Lower leg skin (tissue), 4 donors: ENCODE measurements around the gene LDHD. TPM values are rescaled to one million over a fixed set of nuclear protein-coding genes. Genes with fewer than 3 reads are reported as not detected.

Experiments used
- DNase-seq, 2 donors: peaks; one replicate each; pipeline ENCODE4 v3.0.0-alpha.2; 2019; ENCODE audit warnings: low spot score in 2 of 2
- H3K4me3 ChIP-seq: fragments of 200-600 bp; sonication (generic); 2 replicates; pipeline ENCODE4 v1.5.1; 2017; ENCODE audit warnings: mild to moderate bottlenecking, low read depth; ENCODE audit not compliant: poor library complexity, severe bottlenecking
- POLR2A ChIP-seq, 2 donors: fragments of 450-650 bp; IDR thresholded peaks; one replicate each; pipeline ENCODE4 v1.6.1; 2016 to 2017; ENCODE audit warnings: antibody characterized with exemption in 2 of 2, mild to moderate bottlenecking in 1 of 2, moderate library complexity in 1 of 2
- WGBS, 2 donors: methylation state at CpG; one replicate each; pipeline ENCODE4 v1.1.5; 2018; 5-methylcytosine and 5-hydroxymethylcytosine counted together
- intact Hi-C: fragments of 100-400 bp; cut with DNase I; formaldehyde crosslinking; loops from one replicate; pipeline ENCODE4 v1.15.0; 2023; ENCODE audit warnings: low total_unique reads
- total RNA-seq, 4 donors: library from RNA; depleted of rRNA; stranded (reverse); fragments of >200 nt; gene quantifications; one replicate each; pipeline ENCODE4 v1.1.0, GENCODE V29; 2016
- TF ChIP-seq, protein P1 (sequence below), 3 donors: fragments of 450-650 bp; IDR thresholded peaks; one replicate each; pipeline ENCODE4 v1.5.1; 2016; ENCODE audit warnings: antibody characterized with exemption in 3 of 3, mild to moderate bottlenecking in 3 of 3, moderate library complexity in 2 of 3

The LDHD gene
- total RNA-seq, 4 donors from 2014 or later, result 5.9 to 21.9 (median 8.9) TPM

- no peak for DNase-seq
- H3K4me3 ChIP-seq, result no peak overlapping the region
- intact Hi-C loops, result no loop called here
- WGBS, 2 donors, result 46 to 51% methylated on average over 8 of the region's 8 CpGs
- TF ChIP-seq, protein P1, sequence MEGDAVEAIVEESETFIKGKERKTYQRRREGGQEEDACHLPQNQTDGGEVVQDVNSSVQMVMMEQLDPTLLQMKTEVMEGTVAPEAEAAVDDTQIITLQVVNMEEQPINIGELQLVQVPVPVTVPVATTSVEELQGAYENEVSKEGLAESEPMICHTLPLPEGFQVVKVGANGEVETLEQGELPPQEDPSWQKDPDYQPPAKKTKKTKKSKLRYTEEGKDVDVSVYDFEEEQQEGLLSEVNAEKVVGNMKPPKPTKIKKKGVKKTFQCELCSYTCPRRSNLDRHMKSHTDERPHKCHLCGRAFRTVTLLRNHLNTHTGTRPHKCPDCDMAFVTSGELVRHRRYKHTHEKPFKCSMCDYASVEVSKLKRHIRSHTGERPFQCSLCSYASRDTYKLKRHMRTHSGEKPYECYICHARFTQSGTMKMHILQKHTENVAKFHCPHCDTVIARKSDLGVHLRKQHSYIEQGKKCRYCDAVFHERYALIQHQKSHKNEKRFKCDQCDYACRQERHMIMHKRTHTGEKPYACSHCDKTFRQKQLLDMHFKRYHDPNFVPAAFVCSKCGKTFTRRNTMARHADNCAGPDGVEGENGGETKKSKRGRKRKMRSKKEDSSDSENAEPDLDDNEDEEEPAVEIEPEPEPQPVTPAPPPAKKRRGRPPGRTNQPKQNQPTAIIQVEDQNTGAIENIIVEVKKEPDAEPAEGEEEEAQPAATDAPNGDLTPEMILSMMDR (IDR thresholded peaks at IDR 0.05), result no peak
- TF ChIP-seq POLR2A (IDR thresholded peaks at IDR 0.05), result no peak
Measured at GRCh38 chr16:75099075-75099667, 17.4 kb downstream of the LDHD start.

DNA sequence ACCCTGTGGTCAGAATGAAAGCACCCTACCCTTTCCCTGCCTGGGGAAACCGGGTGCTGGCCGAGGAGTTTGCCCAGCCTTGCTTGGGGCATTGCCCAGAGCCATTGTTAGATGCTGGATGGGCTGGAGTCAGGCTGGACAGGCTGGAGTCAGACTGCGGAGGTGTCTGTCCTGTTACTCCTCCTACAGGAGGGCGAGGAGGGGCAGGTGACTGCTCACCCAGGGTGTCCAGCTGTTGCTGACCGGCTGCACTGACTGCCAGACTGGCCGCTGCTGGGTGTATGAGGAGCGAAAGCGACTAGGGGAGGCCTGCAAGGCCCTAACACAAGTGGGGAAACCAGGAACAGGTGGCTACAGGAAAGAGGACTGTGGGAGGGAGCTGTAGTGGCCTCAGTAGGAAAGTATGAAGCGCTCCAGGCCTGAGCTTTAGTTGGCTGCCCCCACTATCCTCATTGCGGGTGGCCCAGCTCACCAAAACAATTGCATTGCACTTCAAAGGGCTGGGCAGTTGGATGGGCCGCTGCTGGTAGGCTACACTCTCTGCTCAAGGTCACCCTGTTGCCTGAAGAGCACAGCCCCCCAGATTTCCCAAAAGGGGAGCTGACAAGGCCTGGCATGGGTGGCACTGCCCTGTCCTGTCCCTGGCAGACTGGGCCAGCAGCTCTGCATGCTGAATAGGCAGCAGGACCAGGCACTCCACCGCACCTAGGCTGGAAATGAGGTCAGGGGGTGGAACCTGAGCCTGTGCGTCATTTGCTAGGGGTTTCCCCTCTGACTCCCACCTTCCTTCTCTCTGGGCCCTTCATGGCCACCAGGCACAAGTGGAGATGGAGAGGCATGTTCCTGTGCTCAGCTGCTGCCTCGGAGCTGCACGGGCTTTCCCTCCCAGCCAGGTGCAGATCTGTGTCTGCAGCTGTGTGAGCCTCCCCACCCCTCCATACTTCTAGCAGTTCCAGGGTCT, 18.4 kb downstream of the LDHD start:
- no peak for DNase-seq
- TF ChIP-seq, protein P1 (IDR thresholded peaks at IDR 0.05), result no peak
- no peak for TF ChIP-seq POLR2A (IDR thresholded peaks at IDR 0.05)
- intact Hi-C loops, result no loop called here
- no peak overlapping the region for H3K4me3 ChIP-seq
- WGBS, 2 donors, result 65 to 73% methylated on average over 15 of the region's 15 CpGs

GRCh38 chr16:75097191-75097761, 19.3 kb downstream of the LDHD start:
- no peak overlapping the region for H3K4me3 ChIP-seq
- WGBS, 2 donors, result 80 to 83% methylated on average over 10 of the region's 10 CpGs
- intact Hi-C loops, result no loop called here
- DNase-seq, result no peak
- no peak for TF ChIP-seq POLR2A (IDR thresholded peaks at IDR 0.05)
- TF ChIP-seq, protein P1 (IDR thresholded peaks at IDR 0.05), result no peak

GRCh38 chr16:75096656-75097055, 19.9 kb downstream of the LDHD start:
- no peak for DNase-seq
- 34 to 44% methylated on average over 6 of the region's 6 CpGs for WGBS, 2 donors
- TF ChIP-seq POLR2A (IDR thresholded peaks at IDR 0.05), result no peak
- TF ChIP-seq, protein P1 (IDR thresholded peaks at IDR 0.05), result no peak
- intact Hi-C loops, result no loop called here
- no peak overlapping the region for H3K4me3 ChIP-seq

DNA sequence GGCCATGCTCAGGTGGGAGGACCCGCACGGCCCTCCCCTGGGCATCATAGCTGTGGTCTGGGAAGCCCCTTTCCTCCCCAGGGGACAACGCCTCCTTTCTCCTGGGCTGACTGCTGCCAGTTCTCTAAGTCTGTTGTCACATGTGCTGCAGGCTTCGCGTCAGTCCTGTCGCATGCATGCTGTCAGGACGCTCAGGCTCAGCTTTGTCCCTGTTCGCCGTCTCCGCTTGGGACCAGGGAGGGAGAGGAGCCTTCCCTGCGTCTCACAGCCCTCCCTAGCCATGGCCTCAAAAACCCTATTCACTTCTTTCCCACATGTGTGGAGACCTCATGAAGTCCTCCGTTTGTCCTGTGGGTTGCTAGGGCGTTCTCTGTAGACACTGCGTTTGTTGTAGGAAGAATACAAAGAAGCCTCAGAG, 21.4 kb downstream of the LDHD start:
- no peak for TF ChIP-seq POLR2A (IDR thresholded peaks at IDR 0.05)
- TF ChIP-seq, protein P1 (IDR thresholded peaks at IDR 0.05), result no peak
- no peak for DNase-seq
- no peak overlapping the region for H3K4me3 ChIP-seq
- intact Hi-C loops, result no loop called here
- 84 to 89% methylated on average over 14 of the region's 14 CpGs for WGBS, 2 donors
